MM.1S (cell line): ENCODE results near the gene SFXN1.

Experiments
- EZH2 ChIP-seq: fragments of 300-600 bp; sonication (generic); optimal IDR thresholded peaks from 2 replicates; pipeline ENCODE3; 2017; ENCODE audit warnings: low read depth, mild to moderate bottlenecking, antibody characterized with exemption, low read length, mixed read lengths
- TF ChIP-seq, protein P1 (sequence below): fragments of 300-600 bp; sonication (generic); IDR thresholded peaks from 2 replicates; pipeline ENCODE4 v1.5.1; 2016; ENCODE audit warnings: antibody characterized with exemption, low read length, mixed read lengths

DNA sequence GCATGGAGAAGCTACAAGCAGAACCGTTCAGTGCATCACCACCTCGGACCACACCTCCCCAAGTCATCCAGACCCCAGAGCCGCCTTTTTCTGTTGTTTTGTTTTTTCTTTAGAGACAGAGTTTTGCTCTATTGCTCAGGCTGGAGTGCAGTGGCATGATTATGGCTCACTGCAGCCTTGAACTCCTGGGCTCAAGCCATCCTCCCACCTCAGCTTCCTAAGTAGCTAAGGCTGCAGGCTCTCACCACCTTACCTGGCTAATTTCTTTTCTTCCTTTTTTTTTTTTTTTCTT lies 13.5 kb upstream of the SFXN1 start:
- TF ChIP-seq, protein P1, sequence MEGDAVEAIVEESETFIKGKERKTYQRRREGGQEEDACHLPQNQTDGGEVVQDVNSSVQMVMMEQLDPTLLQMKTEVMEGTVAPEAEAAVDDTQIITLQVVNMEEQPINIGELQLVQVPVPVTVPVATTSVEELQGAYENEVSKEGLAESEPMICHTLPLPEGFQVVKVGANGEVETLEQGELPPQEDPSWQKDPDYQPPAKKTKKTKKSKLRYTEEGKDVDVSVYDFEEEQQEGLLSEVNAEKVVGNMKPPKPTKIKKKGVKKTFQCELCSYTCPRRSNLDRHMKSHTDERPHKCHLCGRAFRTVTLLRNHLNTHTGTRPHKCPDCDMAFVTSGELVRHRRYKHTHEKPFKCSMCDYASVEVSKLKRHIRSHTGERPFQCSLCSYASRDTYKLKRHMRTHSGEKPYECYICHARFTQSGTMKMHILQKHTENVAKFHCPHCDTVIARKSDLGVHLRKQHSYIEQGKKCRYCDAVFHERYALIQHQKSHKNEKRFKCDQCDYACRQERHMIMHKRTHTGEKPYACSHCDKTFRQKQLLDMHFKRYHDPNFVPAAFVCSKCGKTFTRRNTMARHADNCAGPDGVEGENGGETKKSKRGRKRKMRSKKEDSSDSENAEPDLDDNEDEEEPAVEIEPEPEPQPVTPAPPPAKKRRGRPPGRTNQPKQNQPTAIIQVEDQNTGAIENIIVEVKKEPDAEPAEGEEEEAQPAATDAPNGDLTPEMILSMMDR = no peak
- TF ChIP-seq EZH2 = no peak
